Common myeloid progenitor, CD34-positive (primary cell): ENCODE results near the gene SPAAR.
"Not testable (repeated sequence)": the region's sequence is repeated elsewhere in the genome, so short reads cannot be mapped to it uniquely, and the experiment has no call there.

Experiments used
- CTCF ChIA-PET: fragments of 350-600 bp; sonication (Branson Sonifier 250); formaldehyde crosslinking; loops from one replicate; lab custom pipeline; 2021; ENCODE audit warnings: antibody characterized with exemption; lab: Charles Lee
- POLR2A ChIA-PET: fragments of 350-600 bp; sonication (Branson Sonifier 250); formaldehyde crosslinking; loops from one replicate; lab custom pipeline; 2021; ENCODE audit warnings: antibody characterized with exemption; lab: Charles Lee
- DNase-seq, 3 donors: peaks; one replicate each; pipeline versions ENCODE4 v3.0.0 to v3.0.0-alpha.2; 2013
- H3K27ac ChIP-seq, 2 experiments: 1 replicate in 1 of 2; 2 replicates in 1 of 2; pipeline ENCODE4 v1.7.0; 2013; ENCODE audit warnings: inconsistent platforms in 2 of 2, low read length in 2 of 2, mild to moderate bottlenecking in 2 of 2, low read depth in 1 of 2, moderate library complexity in 1 of 2; ENCODE audit not compliant: severe bottlenecking in 2 of 2, insufficient read depth in 1 of 2, poor library complexity in 1 of 2
- H3K27me3 ChIP-seq, 5 experiments: replicated peaks in 2 of 5; 1 replicate in 3 of 5; 2 replicates in 2 of 5; pipeline versions ENCODE4 v1.6.1 to v1.7.0; 2013; ENCODE audit warnings: low read length in 4 of 5, mild to moderate bottlenecking in 2 of 5, moderate library complexity in 2 of 5, inconsistent platforms in 1 of 5; ENCODE audit not compliant: insufficient read depth in 5 of 5, control insufficient read depth in 4 of 5
- H3K36me3 ChIP-seq, 4 experiments: 1 replicate in 2 of 4; 2 replicates in 2 of 4; pipeline versions ENCODE4 v1.6.1 to v1.7.0; 2013; ENCODE audit warnings: low read length in 3 of 4, control low read depth in 1 of 4, mild to moderate bottlenecking in 1 of 4; ENCODE audit not compliant: control insufficient read depth in 4 of 4, insufficient read depth in 4 of 4
- H3K4me1 ChIP-seq, 4 experiments: 1 replicate in 3 of 4; 2 replicates in 1 of 4; pipeline versions ENCODE4 v1.6.1 to v1.7.1; 2013; ENCODE audit warnings: low read length in 3 of 4, mild to moderate bottlenecking in 3 of 4, control low read depth in 1 of 4, inconsistent platforms in 1 of 4, moderate library complexity in 1 of 4; ENCODE audit not compliant: control insufficient read depth in 4 of 4, insufficient read depth in 4 of 4; ENCODE audit errors: control extremely low read depth in 1 of 4
- H3K4me3 ChIP-seq, 7 experiments: 1 replicate in 4 of 7; 2 replicates in 3 of 7; pipeline versions ENCODE4 v1.5.1 to v1.7.0; 2013; ENCODE audit warnings: mild to moderate bottlenecking in 7 of 7, low read length in 6 of 7, moderate library complexity in 6 of 7, inconsistent platforms in 2 of 7, low read depth in 2 of 7, control low read depth in 1 of 7; ENCODE audit not compliant: insufficient read depth in 4 of 7, control insufficient read depth in 1 of 7; ENCODE audit errors: extremely low read depth in 1 of 7
- H3K9me3 ChIP-seq, 5 experiments: 1 replicate in 4 of 5; 2 replicates in 1 of 5; pipeline versions ENCODE4 v1.6.1 to v1.7.1; 2013; ENCODE audit warnings: low read length in 4 of 5, mild to moderate bottlenecking in 2 of 5, inconsistent platforms in 1 of 5, low read depth in 1 of 5, moderate library complexity in 1 of 5; ENCODE audit not compliant: control insufficient read depth in 4 of 5, insufficient read depth in 2 of 5; ENCODE audit errors: control extremely low read depth in 1 of 5
- WGBS: methylation state at CpG from one replicate; pipeline ENCODE4 v1.1.5; 2013; ENCODE audit not compliant: insufficient coverage; 5-methylcytosine and 5-hydroxymethylcytosine counted together

Gene SPAAR

GRCh38 chr9:35910613-35911359, 1.5 kb downstream of the SPAAR start:
- no peaks in the 10 kb centered on the region for H3K36me3 ChIP-seq
- H3K4me1 ChIP-seq: peaks cover 2 to 64% (median 49%) of the 10 kb centered on the region in 4 experiments
- H3K27ac ChIP-seq: peak overlapping the region in 1 of 2 experiments; percentile 60
- ChIA-PET POLR2A (interaction anchor here (0.5 kb wide), 1 partner anchor 56 kb away, joined by 3 read pairs; no protein-coding TSS in a partner anchor), CTCF (interaction anchor here (1.0 to 3.4 kb wide), 13 partner anchors 8 to 178 kb away, joined by 3 to 12 read pairs (median 4); partner anchors contain the start of genes CREB3 and SPAG8)
- WGBS: 38% methylated on average over 13 of the region's 14 CpGs
- no peaks in the 10 kb centered on the region for H3K27me3 ChIP-seq
- no peaks in the 10 kb centered on the region for H3K9me3 ChIP-seq
- peak overlapping the region in 1 of 7 experiments; percentile 36 for H3K4me3 ChIP-seq
- peak; percentile 56 to 76 (median 69) for DNase-seq

GRCh38 chr9:35911690-35912089, 2.4 kb downstream of the SPAAR start:
- WGBS: 92% methylated on average over 6 of the region's 10 CpGs
- POLR2A ChIA-PET: interaction anchor here (1.3 kb wide), 1 partner anchor 14 kb away, joined by 4 read pairs; no protein-coding TSS in a partner anchor

GRCh38 chr9:35912791-35913400, 3.6 kb downstream of the SPAAR start:
- no peaks in the 10 kb centered on the region for H3K27me3 ChIP-seq
- no peaks in the 10 kb centered on the region for H3K36me3 ChIP-seq
- DNase-seq: no peak
- H3K27ac ChIP-seq: no peak overlapping the region
- CTCF ChIA-PET: interaction anchor here (1.4 to 3.4 kb wide), 3 partner anchors 10 to 32 kb away, joined by 4 to 12 read pairs (median 5); no protein-coding TSS in a partner anchor
- H3K4me3 ChIP-seq: no peak overlapping the region
- H3K4me1 ChIP-seq: peaks cover 2 to 46% (median 41%) of the 10 kb centered on the region in 4 experiments
- POLR2A ChIA-PET: interaction anchor here (1.3 kb wide), 1 partner anchor 13 kb away, joined by 4 read pairs; no protein-coding TSS in a partner anchor
- H3K9me3 ChIP-seq: no peaks in the 10 kb centered on the region
- WGBS: 94% methylated on average over 8 of the region's 10 CpGs

More at GRCh38 chr9:35911690-35912089, 2.4 kb downstream of the SPAAR start:
- no peaks in the 10 kb centered on the region for H3K36me3 ChIP-seq
- peak overlapping the region in 1 of 7 experiments; percentile 4 for H3K4me3 ChIP-seq
- no peaks in the 10 kb centered on the region for H3K9me3 ChIP-seq
- CTCF ChIA-PET: interaction anchor here (0.7 to 3.4 kb wide), 13 partner anchors 8 to 179 kb away, joined by 3 to 12 read pairs (median 4); partner anchors contain the start of genes CREB3 and SPAG8
- H3K27ac ChIP-seq: peak overlapping the region in 1 of 2 experiments; percentile 60
- H3K27me3 ChIP-seq: no peaks in the 10 kb centered on the region
- peaks cover 2 to 57% (median 49%) of the 10 kb centered on the region in 4 experiments for H3K4me1 ChIP-seq
- no peak for DNase-seq

- H3K27ac ChIP-seq, H3K27me3 ChIP-seq, H3K9me3 ChIP-seq, H3K4me3 ChIP-seq, DNase-seq, POLR2A ChIA-PET, H3K36me3 ChIP-seq: not testable (repeated sequence)
- CTCF ChIA-PET: interaction anchor here (1.4 to 3.4 kb wide), 3 partner anchors 11 to 32 kb away, joined by 4 to 12 read pairs (median 5); no protein-coding TSS in a partner anchor
- H3K4me1 ChIP-seq: peaks cover 0 to 41% (median 35%) of the 10 kb centered on the region in 4 experiments
These were observed 4.1 kb downstream of the SPAAR start for GRCh38 chr9:35913429-35913828.

- Histone ChIP-seq H3K9me3 (no peaks in the 10 kb centered on the region), H3K36me3 (no peaks in the 10 kb centered on the region), H3K4me1 (peaks cover 0 to 36% (median 32%) of the 10 kb centered on the region in 4 experiments), H3K27ac (no peak overlapping the region), H3K4me3 (no peak overlapping the region), H3K27me3 (no peaks in the 10 kb centered on the region)
- CTCF ChIA-PET: interaction anchor here (0.6 kb wide), 1 partner anchor 36 kb away, joined by 3 read pairs; no protein-coding TSS in a partner anchor
- WGBS: 50% methylated on average over 8 of the region's 9 CpGs
- POLR2A ChIA-PET: interaction anchor here (0.6 kb wide), 1 partner anchor 71 kb away, joined by 5 read pairs; no protein-coding TSS in a partner anchor
- DNase-seq: peak; percentile 76 to 88 (median 85)
These were observed 5.1 kb downstream of the SPAAR start for GRCh38 chr9:35914301-35914807.

- H3K36me3 ChIP-seq: no peaks in the 10 kb centered on the region
- H3K27me3 ChIP-seq: no peaks in the 10 kb centered on the region
- ChIA-PET CTCF (no interaction called here), POLR2A (no interaction called here)
- WGBS: 99% methylated on average over 16 of the region's 16 CpGs
- peaks cover 6 to 35% (median 29%) of the 10 kb centered on the region in 4 experiments for H3K4me1 ChIP-seq
- no peaks in the 10 kb centered on the region for H3K9me3 ChIP-seq
- H3K4me3 ChIP-seq: no peak overlapping the region
- no peak for DNase-seq
- no peak overlapping the region for H3K27ac ChIP-seq
These were observed 6.5 kb downstream of the SPAAR start for GRCh38 chr9:35915681-35916294.
